Heart left ventricle (tissue), 16 donors: ENCODE results near the gene MMP7. TPM values are rescaled to one million over a fixed set of nuclear protein-coding genes. Genes with fewer than 3 reads are reported as not detected.

Experiments
- ATAC-seq, 4 donors: fragments of 200-7000 bp; cut with Tn5 transposase; one replicate each; pipeline ENCODE4 v1.9.1; 2020 to 2022; ENCODE audit warnings: moderate library complexity in 4 of 4, mild to moderate bottlenecking in 3 of 4, moderate number of reproducible peaks in 1 of 4
- DNase-seq, 5 donors: peaks; one replicate each; pipeline ENCODE4 v3.0.0-alpha.2; 2020
- H3K27ac ChIP-seq, 12 donors: fragments of 200-600 bp; sonication (generic) in 4 of 12; one replicate each; pipeline versions ENCODE4 v1.5.0 to v1.8.0; 2016 to 2022; ENCODE audit warnings: mild to moderate bottlenecking in 2 of 12
- H3K27me3 ChIP-seq, 9 donors: fragments of 200-600 bp; sonication (generic) in 2 of 9; one replicate each; pipeline versions ENCODE4 v1.5.1 to v1.8.0; 2016 to 2022; ENCODE audit warnings: mild to moderate bottlenecking in 3 of 9
- H3K36me3 ChIP-seq, 9 donors: fragments of 200-600 bp; sonication (generic) in 2 of 9; one replicate each; pipeline versions ENCODE4 v1.5.0 to v1.8.0; 2018 to 2022; ENCODE audit warnings: mild to moderate bottlenecking in 2 of 9
- H3K4me1 ChIP-seq, 12 donors: fragments of 200-600 bp; sonication (generic) in 4 of 12; one replicate each; pipeline versions ENCODE4 v1.5.0 to v1.8.0; 2016 to 2022; ENCODE audit warnings: mild to moderate bottlenecking in 3 of 12
- H3K4me3 ChIP-seq, 12 donors: fragments of 200-600 bp; sonication (generic) in 4 of 12; one replicate each; pipeline versions ENCODE4 v1.5.0 to v1.8.0; 2017 to 2022; ENCODE audit warnings: mild to moderate bottlenecking in 9 of 12, moderate library complexity in 4 of 12
- H3K9me3 ChIP-seq, 12 donors: fragments of 200-600 bp; sonication (generic) in 4 of 12; one replicate each; pipeline versions ENCODE4 v1.5.0 to v1.8.0; 2016 to 2022; ENCODE audit warnings: mild to moderate bottlenecking in 1 of 12
- POLR2A ChIP-seq, 2 donors: fragments of 450-650 bp; IDR thresholded peaks; one replicate each; pipeline ENCODE4 v1.6.1; 2017; ENCODE audit warnings: antibody characterized with exemption in 2 of 2, mild to moderate bottlenecking in 2 of 2, moderate library complexity in 2 of 2
- intact Hi-C, 10 donors: fragments of 100-400 bp; cut with DNase I; formaldehyde crosslinking; loops; one replicate each; pipeline versions ENCODE4 v1.11.1 to v1.14.2; 2022
- polyA plus RNA-seq, 2 donors: library from polyadenylated mRNA; stranded (reverse); fragments of 200-250 nt; gene quantifications; one replicate each; pipeline ENCODE4 v1.2.3, GENCODE V29; 2013
- total RNA-seq, 9 donors: library from RNA; depleted of rRNA in 2 of 9; stranded (reverse); fragments of >200 nt in 2 of 9; fragmentation: NEBNext Ultra II Directional in 3 of 9; extraction: Animal tissue kit (Norgen Biotek cat#: 25700) in 3 of 9; gene quantifications; one replicate each; pipeline versions ENCODE4 v1.1.0 to v1.2.4, GENCODE V29; 2016 to 2023
- TF ChIP-seq, protein P1 (sequence below), 12 donors: fragments of 200-600 bp; sonication (generic) in 4 of 12; IDR thresholded peaks; one replicate each; pipeline versions ENCODE4 v1.5.0 to v1.8.0; 2018 to 2022; ENCODE audit warnings: antibody characterized with exemption in 12 of 12, mild to moderate bottlenecking in 5 of 12
- donor health status: ischemic (EF 13 %, LVEDD 7.1; RV severe dilation, severe dysfunction).
- donor health status: healthy with polysubstance abuse.
- donor health status: DM: no; HTN: yes; CAD: no.
- donor health status: DM: no; HTN: no; CAD: no.
- donor health status: ischemic (EF 25% LVEDD 6.9; RV normal size, moderate dysfunction).
- donor health status: ischemic (EF 25% LVEDD 5.7; RV mildly dilated, moderate dysfunction).
- donor health status: healthy.
- donor health status: DM: yes; HTN: yes; CAD: no.
- donor health status: ischemic (EF 35%, LVEDD 5.7; RV mildly dilated, moderate dysfunction).
- donor health status: nonischemic (EF 11% LVEDD 7.7; RV severe dilation, severe dysfunction).
- donor health status: DM: yes; HTN: yes; CAD: no.
- donor health status: PGD.
- donor health status: ischemic (EF 29% LVEDD 5.4; RV normal size, mild dysfunction).
- donor health status: nonischemic (EF 23%, LVEDD 6.1; RV moderate dilation, normal function).

MMP7 gene
- total and polyA plus RNA-seq, 11 donors: 1.5 TPM; not detected in 10

DNA sequence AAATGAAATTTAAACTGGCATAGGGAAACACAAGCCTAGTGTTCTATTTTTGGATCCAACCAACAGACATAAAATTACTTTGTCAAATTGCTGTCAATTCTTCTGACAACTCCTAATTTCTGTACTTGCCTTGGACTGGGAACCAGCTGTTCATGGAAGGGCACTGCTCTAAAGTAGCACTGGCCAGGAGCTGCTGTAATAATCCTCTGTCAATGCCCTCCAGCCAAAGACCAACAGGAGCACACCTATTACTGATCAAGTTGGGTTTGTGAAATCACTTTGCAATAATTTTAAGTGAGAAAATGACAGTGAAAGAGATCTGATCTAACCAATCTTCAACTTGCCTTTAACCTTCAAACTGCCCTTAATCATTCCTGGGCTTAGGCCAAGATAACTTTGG is 59.1 kb downstream of the MMP7 start:
- Histone ChIP-seq H3K9me3 (no peaks in the 10 kb centered on the region), H3K36me3 (no peaks in the 10 kb centered on the region), H3K27me3 (no peaks in the 10 kb centered on the region), H3K27ac (no peak overlapping the region), H3K4me3 (no peak overlapping the region), H3K4me1 (peaks cover 0 to 26% (median 0%) of the 10 kb centered on the region in 12 donors)
- DNase-seq: no peak
- intact Hi-C loops: no loop called here
- ATAC-seq: no peak
- no peak for TF ChIP-seq POLR2A (IDR thresholded peaks at IDR 0.05)
- TF ChIP-seq, protein P1, sequence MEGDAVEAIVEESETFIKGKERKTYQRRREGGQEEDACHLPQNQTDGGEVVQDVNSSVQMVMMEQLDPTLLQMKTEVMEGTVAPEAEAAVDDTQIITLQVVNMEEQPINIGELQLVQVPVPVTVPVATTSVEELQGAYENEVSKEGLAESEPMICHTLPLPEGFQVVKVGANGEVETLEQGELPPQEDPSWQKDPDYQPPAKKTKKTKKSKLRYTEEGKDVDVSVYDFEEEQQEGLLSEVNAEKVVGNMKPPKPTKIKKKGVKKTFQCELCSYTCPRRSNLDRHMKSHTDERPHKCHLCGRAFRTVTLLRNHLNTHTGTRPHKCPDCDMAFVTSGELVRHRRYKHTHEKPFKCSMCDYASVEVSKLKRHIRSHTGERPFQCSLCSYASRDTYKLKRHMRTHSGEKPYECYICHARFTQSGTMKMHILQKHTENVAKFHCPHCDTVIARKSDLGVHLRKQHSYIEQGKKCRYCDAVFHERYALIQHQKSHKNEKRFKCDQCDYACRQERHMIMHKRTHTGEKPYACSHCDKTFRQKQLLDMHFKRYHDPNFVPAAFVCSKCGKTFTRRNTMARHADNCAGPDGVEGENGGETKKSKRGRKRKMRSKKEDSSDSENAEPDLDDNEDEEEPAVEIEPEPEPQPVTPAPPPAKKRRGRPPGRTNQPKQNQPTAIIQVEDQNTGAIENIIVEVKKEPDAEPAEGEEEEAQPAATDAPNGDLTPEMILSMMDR (IDR thresholded peaks at IDR 0.05): no peak

Other genes with a start within 250 kb of the MMP7 start
- gene BIRC3, start 213.3 kb downstream of the MMP7 start, total RNA-seq: 10 to 100 TPM in 1 of 9 donors, 1 to 10 TPM in 8; 1.8 to 21.1 (median 5.3) TPM
- gene BIRC3, start 213.3 kb downstream of the MMP7 start, polyA plus RNA-seq: 1 to 10 TPM; 1.6 to 3.3 TPM
- 10 to 100 TPM; 24.1 to 39.9 (median 32.7) TPM for gene BIRC2, start 183.5 kb downstream of the MMP7 start, total RNA-seq
- gene BIRC2, start 183.5 kb downstream of the MMP7 start, polyA plus RNA-seq: 10 to 100 TPM; 17.9 to 34.1 TPM
- 100 to 1,000 TPM in 2 of 9 donors, 10 to 100 TPM in 7; 54.5 to 116 (median 81.4) TPM for gene TMEM123, start 78.0 kb downstream of the MMP7 start, total RNA-seq
- 10 to 100 TPM; 25.0 to 31.7 TPM for gene TMEM123, start 78.0 kb downstream of the MMP7 start, polyA plus RNA-seq
- not detected for gene MMP20, start 94.6 kb upstream of the MMP7 start, total RNA-seq
- not detected for gene MMP20, start 94.6 kb upstream of the MMP7 start, polyA plus RNA-seq
- gene MMP27, start 175.0 kb upstream of the MMP7 start, total RNA-seq: under 1 TPM in 1 of 9 donors, not detected in 8; 0.14 TPM
- not detected for gene MMP27, start 175.0 kb upstream of the MMP7 start, polyA plus RNA-seq
- 1 to 10 TPM in 1 of 9 donors, under 1 TPM in 5, not detected in 3; 0.10 to 1.6 (median 0.40) TPM for gene MMP8, start 194.2 kb upstream of the MMP7 start, total RNA-seq
- gene MMP8, start 194.2 kb upstream of the MMP7 start, polyA plus RNA-seq: under 1 TPM in 1 of 2 donors, not detected in 1; 0.51 TPM
- not detected for gene MMP10, start 249.9 kb upstream of the MMP7 start, total RNA-seq
- gene MMP10, start 249.9 kb upstream of the MMP7 start, polyA plus RNA-seq: not detected